Left renal pelvis (tissue), 4 donors: ENCODE data around the gene ARHGAP12. TPM values are rescaled to one million over a fixed set of nuclear protein-coding genes. Genes with fewer than 3 reads are reported as not detected.
"Not testable (repeated sequence)": the region's sequence is repeated elsewhere in the genome, so short reads cannot be mapped to it uniquely, and the experiment has no call there.

Experiments
- DNase-seq, 4 donors: peaks; one replicate each; pipeline ENCODE4 v3.0.0-alpha.2; 2013; ENCODE audit warnings: low read depth in 4 of 4, low spot score in 3 of 4
- polyA plus RNA-seq, 4 donors: library from polyadenylated mRNA; unstranded; fragments of 120-200 nt; gene quantifications; one replicate each; pipeline ENCODE4 v1.2.1, GENCODE V29; 2013; ENCODE audit not compliant: insufficient read length in 4 of 4

Gene ARHGAP12
- polyA plus RNA-seq, 4 donors: 22.0 to 44.6 (median 40.0) TPM

DNA sequence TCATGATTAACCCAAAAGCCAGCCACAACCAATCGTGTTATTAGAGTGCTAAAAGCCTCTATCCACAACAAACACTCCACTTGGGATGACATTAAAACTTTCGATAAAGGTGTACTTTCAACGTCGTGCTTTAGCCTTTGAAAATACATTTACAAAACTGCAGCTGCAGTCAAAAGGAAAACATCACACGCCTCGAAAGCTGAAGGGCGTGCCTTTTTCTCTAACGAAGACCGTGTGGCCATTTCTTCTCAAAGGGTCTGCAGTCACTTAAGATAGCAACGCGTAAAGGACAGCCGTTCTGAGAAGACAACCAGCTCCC is 1.1 kb downstream of the ARHGAP12 start:
- DNase-seq: peak in 2 of 4 donors; percentile 16 to 47

DNA sequence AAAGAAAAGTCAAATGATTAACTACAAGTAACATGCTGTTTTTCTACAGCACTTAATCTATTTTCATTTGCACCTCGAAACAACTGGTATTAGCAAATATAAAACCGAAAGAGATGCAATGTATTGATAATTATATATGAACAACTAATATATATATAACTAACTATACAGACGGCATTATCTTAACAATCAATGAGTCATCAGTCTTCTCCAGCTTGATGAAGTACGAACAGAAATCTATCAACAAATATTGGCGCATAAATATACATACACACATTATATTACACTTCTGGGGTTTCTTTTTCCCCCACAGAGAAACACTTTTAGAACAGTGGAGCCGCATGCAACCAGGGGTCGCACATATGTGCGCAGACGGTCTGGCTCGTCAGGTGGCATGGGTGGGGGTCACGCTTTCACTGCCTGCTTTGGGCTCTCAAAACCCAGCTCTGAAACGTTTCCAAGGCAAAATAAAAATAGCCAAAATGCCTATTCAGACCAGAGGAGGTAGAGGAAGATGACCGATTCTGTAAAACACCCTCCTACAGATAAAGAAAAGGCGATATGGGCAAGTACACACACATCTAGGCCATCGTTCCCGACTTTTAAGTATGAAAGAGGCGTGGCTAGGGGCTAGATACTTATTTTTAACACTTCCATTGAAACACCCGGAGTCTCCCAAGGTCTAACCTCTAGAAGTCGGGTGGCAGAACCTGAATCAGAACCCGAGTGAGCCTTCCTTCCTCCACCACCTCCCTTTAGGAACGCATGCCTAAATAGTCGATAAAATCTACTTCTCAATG is 1.7 kb downstream of the ARHGAP12 start:
- no peak for DNase-seq

DNA sequence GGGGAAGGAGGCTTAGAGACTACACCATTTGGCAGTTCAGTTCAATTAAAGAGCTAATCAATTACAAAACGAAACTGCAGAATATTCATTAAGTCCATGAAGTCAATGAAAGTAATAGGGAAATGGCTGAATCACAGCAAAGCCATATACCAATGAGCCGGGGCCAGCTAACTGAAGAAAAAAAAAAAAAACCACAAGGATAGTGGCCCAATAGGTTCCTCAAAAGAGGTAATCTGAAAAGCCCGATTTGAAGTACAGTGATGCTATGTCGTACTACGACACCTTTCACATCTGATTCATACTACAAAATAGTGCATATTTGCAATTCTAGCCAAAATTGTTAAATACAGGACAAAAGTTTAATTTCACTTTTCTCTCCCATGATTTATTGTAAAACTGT is 2.5 kb downstream of the ARHGAP12 start:
- no peak for DNase-seq

DNA sequence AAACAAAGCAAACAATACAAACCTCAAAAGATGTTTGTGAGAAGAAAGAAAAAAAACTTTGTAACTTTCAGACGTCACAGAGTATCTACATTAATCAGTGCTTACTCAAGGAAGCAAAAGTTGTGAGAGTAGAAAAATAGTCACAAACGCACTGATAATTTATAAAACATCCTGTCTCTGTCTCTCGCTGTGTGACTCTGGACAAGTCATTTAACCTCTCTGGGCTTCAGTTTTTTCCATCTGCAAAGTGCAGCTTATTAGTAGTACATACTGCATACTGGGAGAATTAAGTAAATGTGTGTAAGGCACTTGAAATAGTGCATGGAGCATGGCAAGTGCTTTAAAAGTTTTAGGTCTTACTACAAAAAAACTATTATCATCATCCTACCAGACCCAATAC is 3.8 kb downstream of the ARHGAP12 start:
- no peak for DNase-seq

DNA sequence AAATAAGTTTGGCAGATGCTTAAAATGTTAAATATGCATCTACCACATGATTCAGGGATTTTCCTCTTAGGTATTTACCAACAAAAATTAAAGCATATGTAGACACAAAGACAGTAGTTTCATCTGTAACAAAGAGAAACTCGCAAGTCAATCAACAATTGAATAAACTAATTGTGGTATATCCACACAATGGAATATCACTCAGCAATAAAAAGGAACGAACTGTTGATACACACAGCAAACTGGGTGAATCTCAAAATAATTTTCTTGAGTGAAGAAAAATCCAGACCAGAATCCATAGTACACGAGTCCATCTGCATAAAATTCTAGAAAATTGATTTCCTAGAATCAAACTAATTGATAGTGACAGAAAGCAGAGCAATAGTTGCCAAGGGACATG is 5.2 kb downstream of the ARHGAP12 start:
- DNase-seq: no peak

DNA sequence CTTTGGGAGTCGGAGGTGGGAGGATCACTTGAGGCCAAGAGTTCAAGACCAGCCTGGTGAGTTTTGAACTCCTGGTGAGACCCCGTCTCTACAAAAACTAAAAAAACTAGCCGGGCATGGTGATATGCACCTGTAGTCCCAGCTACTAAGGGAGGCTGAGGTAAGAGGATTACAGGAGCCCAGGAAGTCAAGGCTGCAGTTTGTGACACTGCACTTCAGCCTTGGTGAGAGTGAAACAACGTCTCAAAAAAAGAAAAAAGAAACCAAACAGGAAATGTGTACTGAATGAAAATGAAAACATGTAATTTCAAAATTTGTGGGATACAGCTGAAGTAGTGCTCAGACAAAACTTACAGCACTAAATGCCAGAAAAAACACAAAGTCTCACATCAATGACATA is 7.6 kb downstream of the ARHGAP12 start:
- no peak for DNase-seq

DNA sequence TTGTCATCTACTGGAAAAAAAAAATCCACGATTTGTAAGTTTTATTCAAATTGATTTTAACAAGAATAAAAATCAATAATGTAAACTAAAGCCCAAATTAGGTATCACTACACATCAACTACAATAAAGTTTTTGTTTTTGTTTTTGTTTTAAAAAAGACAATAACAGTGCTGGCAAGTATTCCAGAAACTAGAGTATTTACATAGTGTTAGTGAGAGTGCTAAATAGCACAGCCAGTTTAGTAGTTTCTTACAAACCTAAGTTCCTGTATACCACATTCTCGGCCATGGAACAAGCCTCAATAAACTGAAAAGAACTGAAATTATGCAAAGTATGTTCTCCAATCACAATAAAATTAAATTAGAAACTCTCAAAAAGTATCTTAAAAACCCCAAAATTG is 8.1 kb downstream of the ARHGAP12 start:
- no peak for DNase-seq

DNA sequence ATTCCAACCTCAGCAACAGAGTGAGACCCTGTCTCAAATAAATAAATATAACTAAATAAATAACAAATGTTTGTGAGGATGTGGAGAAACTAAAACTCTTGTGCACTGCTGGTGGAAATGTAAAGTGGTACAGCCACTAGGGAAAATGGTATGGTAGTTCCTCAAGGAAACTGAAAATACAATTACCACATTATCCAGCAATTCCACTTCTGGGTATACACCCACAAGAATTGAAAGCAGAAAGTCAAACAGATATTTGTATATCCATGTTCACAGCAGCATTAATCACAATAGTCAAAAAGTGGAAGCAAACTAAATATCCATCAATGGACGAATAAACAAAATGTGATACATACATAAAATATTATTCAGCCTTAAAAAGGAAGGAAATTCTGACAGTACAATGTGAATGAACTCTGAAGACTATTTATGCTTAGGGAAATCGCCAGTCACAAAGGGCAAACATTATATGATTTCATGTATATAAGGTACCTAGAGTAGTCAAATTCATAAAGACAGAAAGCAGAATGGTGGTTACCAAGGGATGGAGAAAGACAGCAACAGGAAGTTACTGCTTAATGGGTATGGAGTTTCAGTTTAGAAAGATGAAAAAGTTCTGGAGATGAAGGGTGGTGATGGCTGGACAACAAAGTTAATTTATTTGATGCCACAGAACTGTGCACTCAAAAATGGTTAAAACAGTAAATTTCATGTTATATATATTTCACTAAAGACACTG is 9.8 kb downstream of the ARHGAP12 start:
- DNase-seq: no peak

DNA sequence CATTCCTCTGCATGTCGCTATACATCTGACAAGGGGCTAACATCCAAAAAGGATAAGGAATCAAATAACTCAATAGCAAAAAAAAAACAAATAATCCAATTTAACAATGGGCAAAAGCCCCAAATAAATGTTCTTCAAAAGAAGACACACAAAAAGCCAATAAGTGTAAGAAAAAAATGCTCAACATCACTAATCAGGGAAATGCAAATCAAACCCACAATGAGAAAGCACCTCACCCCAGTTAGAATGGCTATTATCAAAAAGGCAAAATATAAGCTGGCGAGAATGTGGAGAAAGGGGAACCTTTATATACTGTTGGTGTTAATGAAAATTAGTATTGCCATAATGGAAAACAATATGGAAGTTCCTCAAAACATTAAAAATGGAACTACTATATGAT is 14.3 kb downstream of the ARHGAP12 start:
- no peak for DNase-seq

DNA sequence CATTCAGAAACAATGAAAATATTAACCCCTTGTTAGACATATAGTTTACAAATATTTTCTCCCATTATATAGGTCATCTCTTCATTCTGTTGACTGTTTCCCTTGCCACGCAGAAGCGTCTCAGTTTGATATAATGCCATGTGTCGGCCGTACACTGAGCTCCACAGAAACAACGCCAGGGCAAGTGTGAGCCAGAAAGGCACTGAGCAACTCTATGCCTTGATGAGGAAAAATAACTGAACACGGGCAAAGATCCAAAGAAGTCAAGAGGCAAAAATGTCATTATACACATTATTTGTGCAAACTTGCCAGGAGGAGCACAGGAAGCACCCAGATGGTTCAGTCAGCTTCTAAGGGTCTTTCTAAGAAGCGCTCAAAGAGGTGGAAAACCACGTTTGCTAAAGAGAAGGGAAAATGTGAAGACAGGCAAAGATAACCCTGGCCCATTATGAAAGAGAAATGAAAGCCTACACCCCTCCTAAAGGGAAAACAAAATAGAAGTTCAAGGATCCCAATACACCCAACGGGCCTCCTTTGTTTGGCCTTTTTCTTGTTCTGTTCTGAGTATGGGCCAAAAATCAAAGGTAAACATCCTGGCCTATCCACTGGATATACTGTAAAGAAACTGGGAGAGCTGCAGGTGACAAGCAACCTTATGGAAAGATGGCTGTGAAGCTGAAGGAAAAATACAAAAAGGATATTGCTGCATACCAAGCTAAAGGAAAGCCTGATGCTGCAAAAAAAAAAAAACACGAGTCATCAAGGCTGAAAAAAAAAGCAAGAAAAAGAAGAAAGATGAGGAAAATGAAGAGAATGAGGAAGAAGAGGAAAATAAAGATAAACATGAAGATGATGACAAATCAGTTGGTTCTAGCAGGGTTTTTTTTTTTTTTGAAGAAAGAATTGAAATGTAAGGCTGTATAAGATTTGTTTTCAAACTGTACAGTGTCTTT is 15.5 kb downstream of the ARHGAP12 start:
- no peak for DNase-seq

DNA sequence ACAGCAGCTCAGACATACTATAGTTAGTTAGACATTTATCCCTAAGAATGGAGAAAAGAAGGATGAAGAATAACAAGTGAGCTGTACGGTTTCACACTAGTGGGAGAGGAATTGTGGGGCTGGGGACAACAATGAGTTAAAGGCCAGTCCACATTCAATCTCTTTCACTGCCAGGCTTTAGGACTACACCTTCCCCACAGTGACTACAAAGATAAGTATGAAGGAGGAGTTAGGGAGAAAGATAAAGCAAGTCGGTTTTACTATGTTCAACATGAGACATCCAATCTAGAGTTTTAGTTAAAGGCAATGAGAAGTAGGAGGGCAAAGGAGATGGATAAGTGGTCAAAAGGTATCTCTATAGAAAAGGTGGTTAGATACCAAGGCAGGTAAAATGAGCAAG is 16.3 kb downstream of the ARHGAP12 start:
- DNase-seq: no peak

DNA sequence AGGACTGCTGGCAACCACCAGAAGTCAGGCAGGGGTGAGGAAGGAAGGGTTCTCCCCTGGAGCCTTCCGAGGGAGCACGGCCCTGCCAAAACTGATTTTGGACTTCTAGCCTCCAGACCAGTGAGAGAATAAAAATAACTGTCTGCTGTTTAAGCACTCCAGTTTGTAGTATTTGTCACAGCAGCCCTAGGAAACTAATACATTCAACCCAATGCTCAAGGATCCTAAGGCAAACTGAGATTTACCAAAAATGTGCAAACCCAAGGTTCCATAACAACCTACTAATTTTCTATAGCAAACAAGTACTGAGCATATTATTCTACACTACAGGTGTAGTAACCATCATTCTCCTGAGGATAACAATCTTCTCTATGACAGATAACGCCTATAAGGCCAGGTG is 18.6 kb downstream of the ARHGAP12 start:
- no peak for DNase-seq

DNA sequence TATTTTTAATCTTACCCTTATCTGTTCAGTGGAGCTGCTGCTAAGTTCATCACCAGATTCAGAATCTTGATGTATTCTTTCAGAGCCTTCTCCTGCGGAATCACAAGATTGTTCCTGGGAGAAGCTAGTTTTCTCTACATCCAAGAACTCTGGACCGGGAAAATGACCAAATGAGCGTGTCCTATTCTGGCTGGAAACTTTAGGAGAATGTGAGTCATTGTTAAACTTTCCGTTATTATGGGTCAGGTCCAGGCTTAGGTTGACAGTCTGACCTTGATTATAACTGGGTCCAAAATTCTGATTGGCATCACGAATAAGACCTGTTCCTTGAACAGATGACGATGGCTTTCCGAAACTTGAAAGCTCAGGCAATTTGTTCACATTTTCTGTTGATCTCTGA is 20.5 kb downstream of the ARHGAP12 start:
- DNase-seq: no peak

DNA sequence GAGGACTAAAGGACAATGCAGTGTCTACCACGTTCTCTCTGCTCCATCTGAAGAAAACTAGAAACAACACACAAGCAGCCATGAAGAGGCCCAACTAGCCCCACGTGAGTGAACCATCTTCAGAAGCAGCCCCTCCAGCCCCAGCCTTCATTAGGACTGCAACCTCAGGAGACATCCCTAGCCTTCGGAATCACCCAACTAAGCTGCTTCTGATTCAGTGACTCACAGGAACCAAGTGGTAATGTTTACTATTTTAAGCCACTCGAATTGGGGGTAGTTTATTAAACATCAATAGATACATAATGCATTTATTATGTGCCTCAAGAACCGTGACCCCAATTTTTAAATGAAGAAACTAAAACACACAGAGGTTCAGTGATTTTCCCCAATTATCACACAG is 22.6 kb downstream of the ARHGAP12 start:
- no peak for DNase-seq

DNA sequence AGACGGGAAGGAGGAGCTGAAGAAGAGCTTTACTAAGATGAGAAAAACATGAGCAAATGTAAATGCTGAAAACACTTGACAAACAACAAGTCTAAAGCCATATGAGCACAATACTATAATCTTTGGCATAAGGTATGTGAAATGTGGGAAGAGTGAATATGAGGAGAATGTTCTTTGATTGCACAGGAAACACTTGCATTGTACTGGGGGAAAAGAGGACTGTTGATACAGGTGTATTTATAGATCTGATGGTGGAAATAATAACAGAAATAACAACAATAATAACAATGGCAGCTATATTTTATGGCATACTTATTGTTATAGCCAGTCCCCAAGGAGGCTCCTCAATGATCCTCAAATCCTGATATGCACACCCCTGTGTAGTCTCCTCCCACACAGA is 23.0 kb downstream of the ARHGAP12 start:
- no peak for DNase-seq

DNA sequence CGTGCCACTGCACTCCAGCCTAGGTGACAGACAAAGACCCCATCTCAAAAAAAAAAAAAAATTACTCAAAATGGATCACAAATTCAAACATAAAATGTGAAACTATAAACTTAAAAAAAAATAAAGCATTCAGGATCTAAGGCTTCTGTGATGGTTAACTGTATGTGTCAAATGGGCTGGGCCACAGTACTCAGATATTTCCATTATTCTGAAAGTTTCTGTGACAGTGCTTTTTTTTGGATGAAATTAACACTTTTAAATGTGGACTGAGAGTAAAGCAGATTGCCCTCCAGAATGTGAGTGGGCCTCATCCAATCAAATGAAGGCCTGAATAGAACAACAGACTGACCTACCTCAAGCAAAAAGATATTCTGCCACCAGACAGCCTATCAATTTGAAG is 26.0 kb downstream of the ARHGAP12 start:
- DNase-seq: no peak

DNA sequence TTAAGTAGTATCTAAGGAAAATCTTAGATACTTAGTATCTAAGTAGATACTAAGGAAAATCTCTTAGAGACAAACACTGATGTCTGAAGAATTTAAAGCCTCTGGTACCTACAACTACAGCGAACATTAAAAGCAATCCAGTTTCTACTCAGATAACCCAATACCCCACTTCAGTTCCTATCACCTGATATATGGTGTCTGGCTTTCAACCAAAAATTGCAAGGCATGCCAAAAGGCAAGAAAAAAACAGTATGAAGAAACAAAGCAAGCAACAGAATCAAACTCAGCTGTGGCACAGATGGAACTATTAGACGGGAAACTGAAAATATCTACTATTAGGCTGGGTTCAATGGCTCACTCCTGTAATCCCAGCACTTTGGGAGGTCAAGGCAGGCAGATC is 31.1 kb downstream of the ARHGAP12 start:
- DNase-seq: no peak

DNA sequence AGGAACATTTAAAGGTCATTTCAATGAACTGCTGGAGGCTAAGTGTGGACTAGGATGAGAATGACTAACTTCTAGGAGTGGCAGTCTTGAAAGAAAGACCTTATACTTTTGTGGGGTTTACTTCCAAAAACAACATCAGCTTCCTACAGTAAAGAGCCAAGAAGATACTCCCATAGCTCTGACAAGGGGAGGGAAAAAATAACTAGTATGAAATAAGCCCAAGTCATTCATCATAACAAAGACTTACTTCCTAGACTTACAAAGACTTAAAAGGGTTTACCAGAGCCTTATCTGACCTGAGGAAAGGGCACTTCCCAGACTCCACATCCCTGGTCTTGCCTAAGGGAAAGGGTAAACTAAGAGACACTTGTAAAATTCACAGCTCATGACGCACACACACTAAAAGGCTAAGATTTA is 31.7 kb downstream of the ARHGAP12 start:
- no peak for DNase-seq

DNA sequence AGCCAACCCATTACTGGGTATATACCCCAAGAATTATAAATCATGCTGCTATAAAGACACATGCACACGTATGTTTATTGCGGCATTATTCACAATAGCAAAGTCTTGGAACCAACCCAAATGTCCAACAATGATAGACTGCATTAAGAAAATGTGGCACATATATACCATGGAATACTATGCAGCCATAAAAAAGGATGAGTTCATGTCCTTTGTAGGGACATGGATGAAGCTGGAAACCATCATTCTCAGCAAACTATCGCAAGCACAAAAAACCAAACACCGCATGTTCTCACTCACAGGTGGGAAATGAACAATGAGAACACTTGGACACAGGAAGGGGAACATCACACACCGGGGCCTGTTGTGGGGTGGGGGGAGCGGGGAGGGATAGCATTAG is 32.9 kb downstream of the ARHGAP12 start:
- not testable (repeated sequence) for DNase-seq

DNA sequence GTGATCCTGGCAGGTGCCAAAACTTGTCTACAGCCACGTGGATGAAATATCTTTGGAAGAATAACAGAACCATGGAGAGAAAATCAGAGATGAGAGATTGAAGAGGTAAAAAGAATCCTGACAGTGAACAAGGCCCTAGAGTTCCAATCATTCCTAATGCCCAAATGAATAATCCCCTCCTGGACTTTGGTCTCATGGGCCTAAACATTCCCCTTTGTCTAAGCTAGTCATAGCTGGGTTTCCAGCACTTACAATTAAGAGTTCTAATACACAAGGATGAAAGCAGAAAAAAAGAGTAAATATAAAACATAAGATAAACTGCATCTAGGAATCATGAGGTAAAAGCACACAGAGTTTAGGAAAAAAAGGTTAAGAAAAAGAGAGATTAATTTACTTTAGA is 40.2 kb downstream of the ARHGAP12 start:
- DNase-seq: no peak

DNA sequence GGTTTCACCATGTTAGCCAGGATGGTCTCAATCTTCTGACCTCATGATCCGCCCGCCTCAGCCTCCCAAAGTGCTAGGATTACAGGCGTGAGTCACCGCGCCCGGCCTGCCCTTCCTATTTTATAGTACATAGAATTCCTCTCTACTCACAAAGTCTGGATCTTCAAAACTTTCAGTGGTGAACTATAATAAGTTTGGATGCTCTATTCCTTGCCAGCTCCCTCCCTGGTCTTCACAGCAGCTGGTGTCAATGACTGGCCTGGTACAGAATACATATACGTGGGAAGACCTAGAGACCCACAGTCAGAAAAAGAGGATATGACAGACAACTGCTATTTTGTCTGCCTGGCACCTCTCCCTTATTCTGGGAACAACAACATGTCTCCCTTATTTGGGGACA is 40.8 kb downstream of the ARHGAP12 start:
- DNase-seq: no peak
